COLO668 (cell line): Measurements from ENCODE around the gene SLC16A1.
"Not testable (repeated sequence)": the region's sequence is repeated elsewhere in the genome, so short reads cannot be mapped to it uniquely, and the experiment has no call there.

Source experiments
- DNase-seq: peaks from one replicate; lab custom pipeline; 2025; ENCODE audit not compliant: unreplicated experiment; lab: John Stamatoyannopoulos, UW

Gene SLC16A1

DNA sequence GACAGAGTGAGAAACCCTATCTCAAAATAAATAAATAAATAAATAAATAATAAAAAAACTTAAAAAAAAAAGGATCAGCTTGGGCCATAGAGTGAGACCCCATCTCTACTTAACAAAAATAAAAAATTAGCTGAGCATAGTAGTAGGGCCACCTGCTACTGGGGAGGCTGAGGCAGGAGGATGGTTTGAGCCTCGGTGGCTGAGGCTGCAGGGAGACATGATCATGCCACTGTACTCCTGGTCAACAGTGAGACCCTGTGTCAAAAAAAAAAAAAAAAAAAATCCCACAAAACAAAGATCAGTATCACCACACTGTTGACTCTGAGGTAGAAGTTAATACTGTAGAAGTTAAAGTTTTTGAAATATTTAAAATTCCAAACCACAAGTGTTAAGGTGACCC, 29.1 kb downstream of the SLC16A1 start:
- DNase-seq: no peak

DNA sequence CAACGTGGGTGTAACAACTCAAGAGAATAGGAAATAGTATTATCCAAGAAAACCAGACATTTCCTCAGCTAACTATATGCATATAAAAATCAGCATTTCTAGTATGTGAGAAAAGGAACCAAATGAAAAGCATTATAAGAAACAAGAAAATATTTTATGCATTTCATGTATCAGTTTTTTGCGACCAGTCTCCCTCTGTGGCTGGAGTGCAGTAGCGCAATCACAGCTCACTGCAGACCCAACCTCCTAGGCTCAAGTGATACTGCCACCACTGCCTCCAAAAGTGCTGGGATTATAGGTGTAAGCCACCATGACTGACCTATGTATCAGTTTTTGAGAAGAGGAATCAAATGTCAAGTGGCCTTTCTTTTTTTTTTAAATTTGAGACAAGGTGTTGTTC, 31.0 kb downstream of the SLC16A1 start:
- no peak for DNase-seq

DNA sequence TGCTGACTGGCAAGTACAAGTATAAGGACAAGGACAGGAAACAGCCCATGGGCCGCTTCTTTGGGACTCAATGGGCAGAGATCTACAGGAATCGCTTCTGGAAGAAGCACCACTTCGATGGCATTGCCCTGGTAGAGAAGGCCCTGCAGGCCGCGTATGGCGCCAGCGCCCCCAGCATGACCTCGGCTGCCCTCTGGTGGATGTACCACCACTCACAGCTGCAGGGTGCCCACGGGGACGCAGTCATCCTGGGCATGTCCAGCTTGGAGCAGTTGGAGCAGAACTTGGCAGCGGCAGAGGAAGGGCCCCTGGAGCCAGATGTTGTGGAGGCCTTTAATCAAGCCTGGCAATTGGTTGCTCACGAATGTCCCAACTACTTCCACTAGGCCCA, 32.0 kb downstream of the SLC16A1 start:
- DNase-seq: no peak

DNA sequence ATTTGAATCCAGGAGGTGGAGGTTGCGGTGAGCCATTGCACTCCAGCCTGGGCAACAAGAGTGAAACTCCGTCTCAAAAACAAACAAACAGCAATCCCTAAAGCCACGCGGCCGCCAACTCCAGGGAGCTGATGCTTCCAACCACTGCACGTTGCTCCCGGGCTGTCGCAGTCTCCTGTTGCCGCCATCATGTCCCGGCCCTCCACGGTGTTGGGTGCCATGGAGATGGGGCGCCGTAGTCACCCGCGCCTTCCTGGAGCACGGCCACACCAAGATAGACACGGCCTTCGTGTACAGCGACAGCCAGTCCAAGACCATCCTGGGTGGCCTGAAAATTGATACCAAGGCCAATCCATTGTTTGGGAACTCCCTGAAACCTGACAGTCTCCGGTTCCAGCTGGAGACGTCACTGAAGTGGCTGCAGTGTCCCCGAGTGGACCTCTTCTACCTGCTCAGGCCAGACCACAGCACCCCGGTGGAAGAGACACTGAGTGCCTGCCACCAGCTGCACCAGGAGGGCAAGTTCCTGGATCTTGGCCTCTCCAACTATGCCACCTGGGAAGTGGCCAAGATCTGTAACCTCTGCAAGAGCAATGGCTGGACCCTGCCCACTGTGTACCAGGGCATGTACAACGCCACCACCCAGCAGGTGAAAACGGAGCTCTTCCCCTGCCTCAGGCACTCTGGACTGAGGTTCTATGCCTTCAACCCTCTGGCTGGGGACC, 32.6 kb downstream of the SLC16A1 start:
- no peak for DNase-seq

DNA sequence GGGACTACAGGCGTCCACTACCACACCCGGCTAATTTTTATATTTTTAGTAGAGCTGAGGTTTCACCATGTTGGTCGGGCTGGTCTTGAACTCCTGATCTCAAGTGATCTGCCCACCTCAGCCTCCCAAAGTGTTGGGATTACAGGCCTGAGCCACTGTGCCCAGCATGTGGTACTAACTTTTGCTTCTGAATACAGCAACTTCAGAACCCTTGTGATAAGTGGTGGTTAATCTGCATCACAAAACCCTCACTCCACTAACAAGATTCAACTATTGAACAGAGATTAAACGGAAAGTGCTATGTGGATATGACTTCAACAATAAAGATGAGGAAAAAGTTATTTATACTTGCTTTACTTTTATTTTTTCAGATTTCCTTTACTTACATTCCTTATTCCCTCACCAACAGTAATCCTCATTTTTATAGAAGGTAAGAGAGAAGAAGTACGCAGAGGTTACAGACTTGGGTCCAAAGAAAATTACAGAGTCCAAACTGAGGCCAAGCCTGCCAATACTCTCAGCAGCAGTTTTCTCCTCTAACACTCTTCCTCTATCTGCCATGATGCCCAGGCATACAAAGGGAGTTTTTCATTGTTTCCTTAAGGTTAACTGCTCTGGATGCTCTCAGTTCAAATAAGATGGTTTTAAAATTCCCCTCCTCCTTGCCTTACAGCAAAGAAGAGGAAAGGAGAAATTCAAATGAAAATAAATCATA, 44.3 kb downstream of the SLC16A1 start:
- no peak for DNase-seq

DNA sequence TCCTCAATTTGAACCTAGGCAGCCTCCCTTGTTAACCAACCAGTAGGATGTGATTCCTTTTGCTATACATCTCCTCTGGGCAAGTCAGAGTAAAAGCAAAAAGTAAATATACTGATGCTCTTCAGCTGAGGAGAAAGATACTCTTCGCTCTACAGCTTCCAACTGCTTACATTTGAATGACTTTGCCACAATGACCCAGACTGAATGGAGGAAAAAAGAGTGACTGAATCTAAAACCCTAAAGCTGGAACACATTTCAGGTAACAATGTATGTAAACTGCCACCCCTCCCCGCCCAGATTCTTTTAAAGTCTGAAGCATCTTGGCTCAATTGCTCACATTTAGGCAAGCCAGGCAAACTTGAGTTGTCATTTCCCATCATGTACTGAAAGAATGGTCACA, 46.1 kb downstream of the SLC16A1 start:
- DNase-seq: no peak

DNA sequence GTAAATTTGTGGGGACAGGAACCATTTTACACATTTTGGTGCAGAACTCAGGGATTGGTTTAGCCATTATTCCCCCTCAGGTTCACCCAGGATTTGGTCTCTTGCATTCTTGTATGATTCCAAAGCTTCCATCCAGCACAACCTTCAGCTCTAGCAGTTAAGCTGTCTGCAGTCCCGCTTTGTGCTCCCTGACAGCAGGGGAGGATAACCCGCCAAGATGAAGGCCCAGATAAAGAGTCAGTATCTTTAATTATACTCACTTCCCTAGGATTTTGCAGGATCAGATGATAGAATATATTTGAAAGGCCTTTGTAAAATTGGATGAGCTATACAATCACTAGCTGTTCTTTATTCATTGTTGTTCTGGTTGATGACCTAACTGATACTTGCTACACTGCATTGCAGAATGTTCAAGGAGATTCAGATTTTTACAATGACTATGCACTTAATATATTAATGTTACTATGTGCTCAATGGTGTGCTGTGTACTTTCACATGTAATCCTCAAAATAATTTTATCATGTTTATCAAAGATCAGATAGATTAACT, 49.8 kb downstream of the SLC16A1 start:
- DNase-seq: no peak

DNA sequence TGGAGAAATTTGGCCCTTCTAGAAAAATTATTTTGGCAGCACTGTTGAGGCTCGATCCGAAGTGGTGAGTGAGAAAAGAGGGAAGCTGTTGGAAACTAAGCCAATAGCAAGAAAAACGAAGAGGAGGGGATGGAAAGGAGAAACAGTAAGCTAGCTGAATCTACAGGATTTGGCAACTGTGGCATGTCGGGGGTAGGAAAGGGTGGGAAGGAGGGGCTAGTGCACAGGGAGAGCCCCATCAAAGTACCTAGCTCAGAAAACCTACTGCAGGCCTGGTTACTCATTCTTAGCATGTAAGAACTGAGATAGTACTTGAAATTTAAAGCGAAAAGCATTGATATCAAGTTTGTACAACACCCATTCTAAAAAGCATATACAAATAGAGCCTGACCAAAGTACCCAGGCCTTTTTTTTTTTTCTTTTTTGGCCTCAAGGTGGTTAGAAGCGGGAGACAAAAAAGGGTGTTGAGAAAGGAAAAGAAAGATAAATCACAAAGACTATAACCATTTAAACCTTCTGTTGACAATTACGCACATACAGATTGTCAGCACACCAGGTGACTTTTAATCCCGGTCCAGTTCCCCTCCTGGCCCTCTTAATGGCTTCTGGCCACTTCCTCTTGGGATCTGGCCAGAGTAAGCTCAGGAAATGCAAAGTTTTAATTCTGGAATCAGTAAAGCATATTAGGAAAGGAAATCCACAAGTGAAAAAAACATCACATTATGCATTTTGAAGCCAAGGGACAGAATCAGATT, 50.4 kb downstream of the SLC16A1 start:
- DNase-seq: no peak

DNA sequence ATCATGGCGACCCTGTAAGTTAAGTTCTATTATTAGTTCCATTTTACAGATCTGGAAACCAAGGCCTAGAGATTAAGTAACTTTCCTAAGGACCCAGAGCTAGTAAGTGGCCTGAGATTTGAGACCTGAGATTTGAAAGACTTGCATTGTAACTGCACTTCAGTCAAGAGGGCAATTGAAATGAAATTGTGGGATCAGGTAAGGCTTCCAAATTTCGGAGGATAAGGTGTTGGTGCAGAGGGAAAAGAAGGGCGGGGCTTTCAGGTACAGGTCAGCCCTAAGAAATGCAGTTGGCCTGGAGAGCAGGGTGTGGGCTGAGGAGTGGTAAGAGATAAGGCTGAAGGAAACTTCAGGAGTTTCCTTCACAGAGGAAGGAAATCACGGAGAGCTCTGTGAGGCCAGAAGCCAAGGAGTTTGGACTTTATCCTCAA, 51.1 kb downstream of the SLC16A1 start:
- no peak for DNase-seq

DNA sequence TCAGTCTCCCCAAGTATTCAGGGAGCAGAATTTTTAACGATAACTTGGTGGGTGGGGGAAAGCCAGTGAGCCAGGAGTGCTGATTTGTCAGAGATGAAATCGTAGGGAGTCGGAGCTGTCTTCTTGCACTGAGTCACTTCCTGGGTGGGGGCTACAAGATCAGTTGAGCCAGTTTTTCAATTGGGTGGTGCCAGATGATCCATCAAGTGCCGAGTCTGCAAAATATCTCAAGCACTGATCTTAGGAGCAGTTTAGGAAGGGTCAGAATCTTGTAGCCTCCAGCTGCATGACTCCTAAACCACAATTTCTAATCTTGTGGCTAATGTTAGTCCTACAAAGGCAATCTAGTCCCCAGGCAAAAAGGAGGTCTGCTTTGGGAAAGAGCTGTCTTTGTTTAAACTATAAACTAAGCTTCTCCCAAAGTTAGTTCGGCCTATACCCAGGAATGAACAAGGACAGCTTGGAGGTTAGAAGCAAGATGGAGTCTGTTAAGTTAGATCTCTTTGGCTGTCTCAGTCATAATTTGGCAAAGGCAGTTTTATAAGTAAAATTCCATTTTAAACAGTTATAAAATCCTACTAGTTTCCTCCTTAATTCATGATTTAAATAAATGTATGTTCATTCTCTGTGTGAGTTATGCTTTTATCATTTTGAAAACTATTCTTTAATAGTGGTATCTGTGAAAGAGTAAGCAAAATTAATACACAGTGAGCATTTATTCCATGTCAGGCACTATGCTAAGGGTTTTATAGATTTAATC, 51.7 kb downstream of the SLC16A1 start:
- no peak for DNase-seq

DNA sequence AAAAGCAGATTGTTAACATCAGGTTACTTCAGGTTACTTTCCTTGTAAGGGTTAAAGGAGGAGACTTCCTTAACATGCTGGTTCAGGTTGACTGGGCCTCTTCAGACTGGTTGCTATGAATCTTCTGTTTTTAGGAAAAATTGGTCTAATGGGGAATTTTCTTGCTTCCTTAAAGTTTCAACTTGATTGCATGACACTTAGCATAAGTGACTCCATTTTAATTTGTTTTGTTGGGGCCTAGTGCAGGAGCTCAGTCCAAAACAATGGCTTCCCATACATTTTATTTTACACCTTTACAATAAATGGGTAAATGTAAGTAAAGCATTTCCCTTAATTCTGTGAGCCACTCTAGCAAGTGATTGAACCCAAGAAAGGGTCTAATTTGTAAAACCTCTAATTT, 53.8 kb downstream of the SLC16A1 start:
- DNase-seq: no peak

DNA sequence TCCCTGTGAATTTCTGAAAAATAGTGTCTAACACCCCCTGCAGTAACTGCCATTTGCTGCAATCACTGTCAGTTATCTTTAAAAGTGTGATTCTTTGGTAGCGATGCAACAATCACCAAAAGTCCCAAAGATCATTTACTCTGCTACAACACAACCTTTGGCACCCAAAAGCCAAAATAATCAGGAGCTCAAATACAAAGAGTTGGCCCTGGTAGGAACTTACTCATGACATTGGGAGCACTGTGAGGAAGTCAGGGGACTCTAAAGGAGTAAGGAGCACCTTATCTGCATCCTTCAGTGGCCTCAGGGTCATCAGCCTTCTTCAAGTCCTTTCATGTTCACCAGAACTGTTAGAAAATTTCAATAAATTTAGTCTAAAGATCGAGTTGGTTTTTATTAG, 54.6 kb downstream of the SLC16A1 start:
- no peak for DNase-seq

DNA sequence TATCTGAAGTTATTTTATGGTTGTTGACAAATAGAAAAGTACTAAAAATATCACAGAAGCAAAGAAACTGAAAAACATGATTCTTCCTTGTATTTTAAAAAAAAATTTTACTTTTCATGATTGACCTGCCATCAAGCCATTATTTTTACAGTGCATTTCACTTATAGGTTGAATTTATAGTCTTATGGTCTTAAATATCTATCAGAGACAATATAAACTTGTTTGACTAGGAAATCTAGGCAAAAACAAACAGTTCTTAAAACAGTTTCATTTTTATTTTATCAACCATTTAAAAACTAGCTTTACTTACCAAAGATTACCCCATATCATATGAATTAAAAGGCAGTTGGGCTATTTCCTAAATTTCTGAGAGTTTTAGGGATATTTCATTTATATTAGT, 59.2 kb downstream of the SLC16A1 start:
- no peak for DNase-seq

DNA sequence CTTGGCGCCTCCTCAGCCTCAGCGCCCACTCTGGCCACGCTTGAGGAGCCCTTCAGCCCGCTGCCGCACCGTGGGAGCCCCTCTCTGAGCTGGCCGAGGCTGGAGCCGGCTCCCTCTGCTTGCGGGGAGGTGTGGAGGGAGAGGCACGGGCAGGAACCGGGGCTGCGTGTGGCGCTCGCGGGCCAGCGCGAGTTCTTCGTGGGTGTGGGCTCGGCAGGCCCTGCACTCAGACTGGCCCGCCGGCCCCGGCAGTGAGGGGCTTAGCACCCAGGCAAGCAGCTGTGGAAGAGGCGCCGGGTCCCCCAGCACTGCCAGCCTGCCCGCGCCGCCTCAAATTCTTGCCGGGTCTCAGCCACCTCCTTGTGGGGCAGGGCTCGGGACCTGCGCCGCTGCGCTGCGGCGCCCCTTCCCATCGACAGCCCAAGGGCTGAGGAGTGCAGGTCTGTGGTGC, 61.4 kb downstream of the SLC16A1 start:
- no peak for DNase-seq

DNA sequence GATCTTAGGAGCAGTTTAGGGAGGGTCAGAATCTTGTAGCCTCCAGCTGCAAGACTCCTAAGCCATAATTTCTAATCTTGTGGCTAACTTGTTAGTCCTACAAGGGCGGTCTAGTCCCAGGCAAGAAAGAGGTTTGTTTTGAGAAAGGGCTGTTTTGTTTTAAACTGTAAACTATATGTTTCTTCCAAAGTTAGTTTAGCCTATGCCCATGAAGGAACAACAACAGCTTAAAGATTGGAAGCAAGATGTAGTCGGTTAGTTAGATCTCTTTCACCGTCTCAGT, 62.0 kb downstream of the SLC16A1 start:
- no peak for DNase-seq

DNA sequence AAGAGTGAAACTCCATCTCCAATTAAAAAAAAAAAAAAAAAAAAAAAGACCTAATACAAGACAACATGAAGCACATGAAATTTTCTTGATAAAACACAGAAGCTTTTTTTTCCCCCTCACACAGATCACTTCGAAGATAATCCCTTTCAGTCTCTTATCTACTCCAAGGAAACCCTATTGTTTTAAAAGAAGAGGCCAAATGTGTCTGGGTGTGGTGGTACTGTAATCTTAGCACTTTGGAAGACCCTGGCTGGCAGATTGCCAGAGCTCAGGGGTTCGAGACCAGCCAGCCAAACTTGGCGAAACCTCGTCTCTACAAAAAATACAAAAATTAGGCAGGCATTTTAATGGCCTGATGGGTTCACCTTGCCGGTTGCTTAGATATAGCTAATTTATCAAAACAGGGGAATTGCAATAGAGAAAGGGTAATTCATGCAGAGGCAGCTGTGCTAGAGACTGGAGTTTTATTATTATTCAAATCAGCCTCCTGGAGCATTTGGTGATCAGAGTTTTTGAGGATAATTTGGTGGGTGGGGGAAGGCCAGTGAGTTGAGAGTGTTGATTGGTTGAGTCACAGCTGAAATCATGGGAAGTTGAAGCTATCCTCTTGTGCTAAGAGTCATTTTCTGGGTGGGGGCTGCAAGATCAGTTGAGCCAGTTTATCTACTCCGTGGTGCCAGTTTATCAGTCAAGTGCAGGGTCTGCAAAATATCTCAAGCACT, 62.5 kb downstream of the SLC16A1 start:
- DNase-seq: no peak

DNA sequence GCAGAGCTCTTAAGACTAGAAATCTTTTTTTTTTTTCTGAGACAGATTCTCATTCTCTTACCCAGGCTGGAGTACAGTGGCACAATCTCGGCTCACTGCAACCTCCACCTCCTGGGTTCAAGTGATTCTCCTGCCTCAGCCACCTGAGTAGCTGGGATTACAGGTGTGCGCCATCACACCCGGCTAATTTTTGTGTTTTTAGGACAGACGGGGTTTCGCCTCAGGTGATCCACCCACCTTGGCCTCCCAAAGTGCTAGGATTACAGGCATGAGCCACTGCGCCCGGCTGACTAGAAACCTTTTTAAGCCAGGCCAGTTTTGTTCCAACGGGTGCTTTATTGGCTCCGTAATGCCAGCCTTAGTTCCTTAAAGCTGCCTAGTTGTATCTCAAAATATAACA, 66.1 kb downstream of the SLC16A1 start:
- not testable (repeated sequence) for DNase-seq

DNA sequence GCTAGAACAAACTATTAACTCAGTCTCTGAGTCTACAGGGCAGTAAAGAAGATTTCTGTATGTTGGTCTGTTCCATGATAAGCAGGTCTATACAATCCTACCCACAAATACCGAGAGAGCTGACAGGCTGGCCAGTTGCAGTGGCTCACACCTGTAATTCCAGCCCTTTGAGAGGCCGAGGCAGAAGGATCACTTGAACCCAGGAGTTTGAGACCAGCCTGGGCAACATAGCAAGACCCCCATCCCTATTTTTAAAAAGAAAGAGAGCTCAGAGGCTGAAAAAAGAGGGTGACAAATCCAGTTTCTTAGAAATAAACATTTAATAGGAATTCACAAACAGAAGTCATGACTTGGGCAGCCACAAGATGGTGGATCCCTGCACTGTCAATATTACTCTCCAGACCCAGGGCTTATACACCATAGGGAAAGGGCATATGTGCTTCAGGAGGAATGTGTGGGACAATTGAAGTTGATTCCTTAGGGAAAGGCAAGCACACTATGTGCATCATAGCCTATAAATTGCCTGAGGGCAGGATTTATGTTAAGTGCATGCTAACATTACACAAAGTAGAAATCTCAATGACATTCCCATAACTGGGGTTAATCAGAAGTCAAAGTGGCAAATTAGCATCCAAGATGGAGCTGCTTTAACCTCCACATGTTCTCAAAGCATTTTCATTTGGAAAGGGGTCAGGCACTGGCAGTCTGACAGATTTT, 66.8 kb downstream of the SLC16A1 start:
- no peak for DNase-seq

DNA sequence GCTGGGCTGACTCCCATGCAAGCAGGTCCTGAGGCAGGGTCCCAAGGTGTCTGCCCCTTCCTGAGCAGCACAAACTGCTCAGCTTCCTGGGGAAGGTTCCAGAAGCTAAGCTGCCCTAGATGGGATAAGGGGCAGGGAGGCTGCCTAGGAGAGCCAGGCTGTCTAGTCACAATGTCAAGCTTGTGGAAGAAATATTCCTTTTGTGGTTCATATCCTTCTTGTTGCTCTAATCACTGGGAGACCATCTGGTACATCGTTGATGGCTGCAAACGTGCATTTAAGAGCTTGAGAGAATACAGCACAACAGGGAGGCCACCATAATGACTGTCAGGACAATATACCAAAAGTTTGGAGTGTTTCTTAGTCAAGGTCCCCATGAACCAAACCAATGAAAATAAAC, 67.4 kb downstream of the SLC16A1 start:
- no peak for DNase-seq
